HG02623 (cell line): ENCODE measurements around the gene UCKL1.
A peak's percentile ranks its signal among the peaks of the same experiment; 100 is the strongest.
"Not testable (repeated sequence)": the region's sequence is repeated elsewhere in the genome, so short reads cannot be mapped to it uniquely, and the experiment has no call there.

Experiments used
- ATAC-seq: cut with Tn5 transposase; IDR thresholded peaks from one replicate; pipeline ENCODE4 v1.9.1; 2021; ENCODE audit warnings: moderate library complexity; ENCODE audit not compliant: unreplicated experiment

UCKL1 gene

DNA sequence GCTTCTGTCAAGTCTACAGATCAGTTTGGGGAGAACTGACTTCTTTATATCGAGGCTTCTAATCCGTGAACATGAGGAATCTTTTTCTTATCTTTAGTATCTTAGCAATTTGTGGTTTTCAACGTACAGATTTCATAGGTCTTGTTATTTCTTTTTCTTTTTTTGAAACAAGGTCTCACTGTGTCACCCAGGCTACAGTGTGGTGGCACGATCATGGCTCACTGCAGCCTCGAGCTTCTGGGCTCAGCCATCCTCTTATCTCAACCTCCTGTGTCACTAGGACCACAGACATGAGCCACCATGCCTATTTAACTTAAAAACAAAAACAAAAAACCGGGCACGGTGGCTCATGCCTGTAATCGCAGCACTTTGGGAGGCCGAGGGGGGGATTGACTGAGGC, 32.0 kb downstream of the UCKL1 start:
- ATAC-seq = no peak

- no peak for ATAC-seq
These were observed 32.6 kb downstream of the UCKL1 start for GRCh38 chr20:63923651-63924050.

DNA sequence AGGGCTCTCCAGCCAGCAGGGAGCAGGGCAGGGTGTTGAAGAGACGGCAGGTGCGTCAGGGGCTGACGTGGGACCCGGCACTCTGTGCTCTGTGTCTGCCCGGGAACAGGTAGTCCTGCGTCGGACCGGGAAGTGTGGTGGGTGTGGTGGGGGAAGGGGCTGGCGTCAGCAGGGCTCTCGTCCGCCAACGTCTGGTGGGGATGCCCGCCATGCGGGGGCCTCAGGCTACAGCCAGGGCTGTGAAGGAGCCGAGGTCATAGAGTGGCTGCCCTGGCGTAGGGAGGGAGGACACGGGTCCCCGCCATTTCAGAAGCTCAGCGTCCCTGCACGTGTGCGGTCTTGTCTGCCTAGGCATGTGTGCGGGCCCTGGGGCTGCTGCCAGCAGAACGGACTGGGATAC, 36.0 kb downstream of the UCKL1 start:
- no peak for ATAC-seq

- ATAC-seq = no peak
These were observed 37.1 kb downstream of the UCKL1 start for GRCh38 chr20:63919130-63919529.

- ATAC-seq = no peak
These were observed 38.4 kb downstream of the UCKL1 start for GRCh38 chr20:63917811-63918210.

GRCh38 chr20:63916371-63916939, 39.8 kb downstream of the UCKL1 start:
- ATAC-seq = not testable (repeated sequence)

GRCh38 chr20:63915471-63915870, 40.7 kb downstream of the UCKL1 start:
- no peak for ATAC-seq

DNA sequence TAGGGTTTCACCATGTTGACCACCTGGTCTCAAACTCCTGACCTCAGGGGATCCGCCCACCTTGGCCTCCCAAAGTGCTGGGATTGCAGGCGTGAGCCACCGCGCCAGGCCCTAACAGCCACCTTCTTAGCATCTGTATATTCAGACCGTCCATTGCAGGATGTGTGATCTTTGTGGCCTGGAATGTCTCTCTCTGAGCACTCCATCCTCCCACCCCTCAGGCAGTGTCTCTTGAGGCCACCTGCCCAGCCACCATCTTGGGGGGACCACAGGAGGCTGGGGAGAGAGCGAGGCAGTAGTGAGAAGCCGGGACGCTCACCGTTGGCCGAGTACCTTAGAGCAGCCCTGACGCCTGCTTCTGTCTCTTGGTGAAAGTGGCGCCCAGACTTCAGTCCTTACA, 42.4 kb downstream of the UCKL1 start:
- no peak for ATAC-seq

GRCh38 chr20:63911176-63911575, 45.0 kb downstream of the UCKL1 start:
- no peak for ATAC-seq

DNA sequence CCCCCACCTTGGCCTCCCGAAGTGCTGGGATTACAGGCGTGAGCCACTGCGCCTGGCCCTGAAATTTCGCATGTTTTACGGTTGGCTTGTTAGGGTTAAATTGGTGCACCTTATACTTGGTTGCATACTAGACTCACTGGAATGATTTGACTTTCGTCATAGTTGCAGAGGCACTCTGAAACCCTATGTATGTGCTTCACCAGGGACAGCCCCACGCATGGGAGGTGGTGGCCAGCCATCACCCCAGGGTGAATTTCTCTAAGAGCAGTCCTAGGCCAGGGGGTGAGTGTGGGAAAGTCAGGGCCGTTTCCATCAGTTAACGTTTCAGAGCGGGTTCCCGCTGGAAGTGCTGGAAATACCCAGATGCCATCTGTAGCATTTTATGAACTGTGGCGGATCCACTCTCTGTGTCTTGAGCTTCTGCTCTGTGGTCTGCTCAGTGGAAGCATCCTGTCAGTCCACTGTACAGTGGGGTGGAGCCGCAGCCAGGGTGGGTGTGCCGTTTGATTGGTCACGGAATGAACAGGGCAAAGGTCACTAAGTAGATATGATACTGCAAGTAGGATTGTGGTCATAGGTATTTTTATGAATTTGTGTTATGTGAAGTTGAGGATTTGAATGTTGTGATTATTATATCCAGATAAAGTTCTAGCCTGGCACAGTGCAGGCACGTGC, 48.1 kb downstream of the UCKL1 start:
- ATAC-seq = no peak

GRCh38 chr20:63903796-63904561, 52.2 kb downstream of the UCKL1 start:
- ATAC-seq = no peak

DNA sequence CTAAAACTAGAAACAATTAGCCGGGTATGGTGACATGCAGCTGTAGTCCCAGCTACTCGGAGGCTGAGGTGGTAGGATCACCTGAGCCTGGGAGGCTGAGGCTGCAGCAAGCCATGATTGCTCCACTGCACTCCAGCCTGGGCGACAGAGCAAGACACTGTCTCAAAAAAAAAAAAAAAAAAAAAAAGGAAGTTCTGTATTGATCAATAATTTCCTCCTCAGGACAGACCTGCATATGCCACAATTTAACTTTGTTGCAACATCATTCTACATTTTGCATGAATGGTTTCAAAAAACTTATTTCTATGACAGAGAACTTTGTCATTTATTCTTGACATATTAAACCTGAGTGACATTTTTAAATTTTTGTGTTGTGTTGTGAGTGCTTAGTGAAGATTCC, 55.8 kb downstream of the UCKL1 start:
- ATAC-seq = no peak

- no peak for ATAC-seq
These were observed 57.2 kb downstream of the UCKL1 start for GRCh38 chr20:63898882-63899558.

- ATAC-seq = no peak
These were observed 58.1 kb downstream of the UCKL1 start for GRCh38 chr20:63897978-63898561.

GRCh38 chr20:63896264-63897105, 59.7 kb downstream of the UCKL1 start:
- no peak for ATAC-seq

GRCh38 chr20:63895952-63896263, 60.3 kb downstream of the UCKL1 start:
- no peak for ATAC-seq

DNA sequence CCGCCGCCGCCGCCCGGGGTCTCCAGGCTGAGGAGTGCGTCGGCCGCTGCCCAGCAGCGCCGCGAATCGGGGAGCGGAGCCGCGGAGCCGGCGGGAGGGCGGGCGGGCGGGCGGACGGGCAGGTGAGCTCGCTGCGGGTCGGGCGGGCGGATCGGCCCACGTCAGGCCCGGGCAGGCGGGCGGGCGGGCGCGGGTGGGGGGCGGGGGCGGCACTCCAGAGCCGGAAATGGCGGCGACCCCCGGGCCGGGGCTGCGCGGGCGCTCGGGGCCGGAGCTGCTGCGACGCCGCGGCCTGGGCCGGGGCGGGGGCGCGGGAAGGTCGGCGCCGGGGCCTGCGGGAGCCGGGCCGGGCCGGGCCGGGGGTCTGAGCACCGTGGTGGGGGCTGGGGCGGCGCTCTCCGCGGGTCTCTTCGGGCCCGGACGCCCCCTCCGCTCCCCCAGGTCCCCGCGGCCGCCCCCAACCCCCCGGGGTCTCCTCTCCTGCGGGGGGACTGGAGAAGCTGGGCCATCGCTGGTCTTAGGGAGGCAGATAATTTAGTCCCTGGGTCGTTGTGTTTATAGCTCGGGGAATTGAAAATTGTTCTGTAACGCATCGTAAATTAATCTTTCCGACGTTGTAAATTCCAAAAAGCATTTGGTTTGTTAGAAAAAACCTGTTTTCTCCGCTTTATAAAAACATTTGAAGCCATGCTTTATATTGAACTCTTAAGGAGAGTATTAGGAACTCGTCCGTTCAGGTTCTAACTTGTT, 60.8 kb downstream of the UCKL1 start:
- peak; percentile 8 for ATAC-seq

DNA sequence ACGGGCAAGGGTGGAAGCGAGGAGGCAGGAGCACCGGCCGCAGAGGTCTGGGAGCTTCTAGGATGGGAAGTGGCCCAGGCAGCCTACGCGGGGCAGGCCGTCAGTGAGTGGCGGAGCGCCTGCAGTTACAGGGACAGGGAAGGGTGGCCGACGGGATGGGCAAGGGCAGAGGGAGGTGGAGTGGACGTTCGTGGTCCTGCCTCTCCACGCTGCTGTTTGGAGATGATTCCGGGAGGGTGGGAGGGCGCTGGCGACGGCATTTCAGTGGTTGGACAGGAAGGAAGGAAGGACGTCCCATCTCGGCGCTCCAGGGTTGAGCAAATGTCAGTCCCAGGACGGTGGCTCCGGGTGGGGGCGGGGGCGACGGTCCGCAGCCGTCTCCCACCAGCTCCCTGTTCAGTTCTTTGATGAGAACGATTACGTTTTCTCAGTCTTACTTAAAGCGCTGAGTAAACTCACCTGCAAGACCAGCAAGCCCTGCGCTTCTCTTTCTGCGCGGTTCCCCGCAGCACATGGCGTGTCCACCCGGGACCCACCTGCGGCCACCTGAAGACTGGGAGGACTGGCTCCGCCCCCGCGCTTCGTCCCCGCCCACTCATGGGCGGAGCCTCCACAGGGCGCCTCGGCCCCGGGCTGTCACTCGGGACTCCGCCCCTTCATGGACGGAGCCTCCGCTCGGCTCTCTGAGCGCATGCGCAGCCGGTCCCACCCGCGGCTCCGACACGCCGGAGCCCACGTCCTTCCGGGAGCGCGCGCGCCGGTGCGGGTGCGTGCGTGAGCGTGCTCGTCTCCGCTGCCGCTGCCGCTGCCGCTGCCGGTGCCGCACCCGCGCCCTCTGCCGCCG, 61.6 kb downstream of the UCKL1 start, which contains the start of gene DNAJC5:
TSS of gene DNAJC5 (plus strand) at position 769 of the 844 bp plus-strand sequence. CDS start 33,220 bp downstream, outside the sequence.
- peak; percentile 79 for ATAC-seq

GRCh38 chr20:63893999-63894357, 62.2 kb downstream of the UCKL1 start:
- no peak for ATAC-seq
